OCI-LY1 (cell line): Measurements from ENCODE around the gene ZDHHC16.

Experiments
- EZH2 ChIP-seq: fragments of 200-600 bp; sonication (generic), shearing (Covaris generic); IDR thresholded peaks from 2 replicates; pipeline ENCODE4 v1.8.0; 2017; ENCODE audit warnings: borderline replicate concordance, mixed run types, mild to moderate bottlenecking, antibody characterized with exemption, low read length, moderate library complexity, mixed read lengths
- TF ChIP-seq, protein P1 (sequence below): fragments of 200-600 bp; sonication (generic), shearing (Covaris generic); IDR thresholded peaks from 2 replicates; pipeline ENCODE4 v1.5.1; 2017; ENCODE audit warnings: mild to moderate bottlenecking, antibody characterized with exemption, low read length, moderate library complexity, mixed read lengths

GRCh38 chr10:97506199-97506991 is 60.4 kb downstream of the ZDHHC16 start:
- TF ChIP-seq, protein P1, sequence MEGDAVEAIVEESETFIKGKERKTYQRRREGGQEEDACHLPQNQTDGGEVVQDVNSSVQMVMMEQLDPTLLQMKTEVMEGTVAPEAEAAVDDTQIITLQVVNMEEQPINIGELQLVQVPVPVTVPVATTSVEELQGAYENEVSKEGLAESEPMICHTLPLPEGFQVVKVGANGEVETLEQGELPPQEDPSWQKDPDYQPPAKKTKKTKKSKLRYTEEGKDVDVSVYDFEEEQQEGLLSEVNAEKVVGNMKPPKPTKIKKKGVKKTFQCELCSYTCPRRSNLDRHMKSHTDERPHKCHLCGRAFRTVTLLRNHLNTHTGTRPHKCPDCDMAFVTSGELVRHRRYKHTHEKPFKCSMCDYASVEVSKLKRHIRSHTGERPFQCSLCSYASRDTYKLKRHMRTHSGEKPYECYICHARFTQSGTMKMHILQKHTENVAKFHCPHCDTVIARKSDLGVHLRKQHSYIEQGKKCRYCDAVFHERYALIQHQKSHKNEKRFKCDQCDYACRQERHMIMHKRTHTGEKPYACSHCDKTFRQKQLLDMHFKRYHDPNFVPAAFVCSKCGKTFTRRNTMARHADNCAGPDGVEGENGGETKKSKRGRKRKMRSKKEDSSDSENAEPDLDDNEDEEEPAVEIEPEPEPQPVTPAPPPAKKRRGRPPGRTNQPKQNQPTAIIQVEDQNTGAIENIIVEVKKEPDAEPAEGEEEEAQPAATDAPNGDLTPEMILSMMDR: no peak
- no peak for TF ChIP-seq EZH2
